LNCaP clone FGC (cell line): ENCODE measurements around the gene NCOA5.

ENCODE experiments used
- DNase-seq: peaks from one replicate; pipeline ENCODE4 v3.0.0-alpha.2; 2011; ENCODE audit warnings: low read depth
- H3K4me3 ChIP-seq: 2 replicates; pipeline ENCODE4 v1.5.1; 2011; ENCODE audit warnings: mild to moderate bottlenecking, low read depth, low read length, control low read depth
- TF ChIP-seq, protein P1 (sequence below): IDR thresholded peaks from 2 replicates; pipeline ENCODE4 v1.5.1; 2012; ENCODE audit warnings: mild to moderate bottlenecking; ENCODE audit not compliant: control insufficient read depth, insufficient read depth; ENCODE audit errors: extremely low read depth

Gene NCOA5

DNA sequence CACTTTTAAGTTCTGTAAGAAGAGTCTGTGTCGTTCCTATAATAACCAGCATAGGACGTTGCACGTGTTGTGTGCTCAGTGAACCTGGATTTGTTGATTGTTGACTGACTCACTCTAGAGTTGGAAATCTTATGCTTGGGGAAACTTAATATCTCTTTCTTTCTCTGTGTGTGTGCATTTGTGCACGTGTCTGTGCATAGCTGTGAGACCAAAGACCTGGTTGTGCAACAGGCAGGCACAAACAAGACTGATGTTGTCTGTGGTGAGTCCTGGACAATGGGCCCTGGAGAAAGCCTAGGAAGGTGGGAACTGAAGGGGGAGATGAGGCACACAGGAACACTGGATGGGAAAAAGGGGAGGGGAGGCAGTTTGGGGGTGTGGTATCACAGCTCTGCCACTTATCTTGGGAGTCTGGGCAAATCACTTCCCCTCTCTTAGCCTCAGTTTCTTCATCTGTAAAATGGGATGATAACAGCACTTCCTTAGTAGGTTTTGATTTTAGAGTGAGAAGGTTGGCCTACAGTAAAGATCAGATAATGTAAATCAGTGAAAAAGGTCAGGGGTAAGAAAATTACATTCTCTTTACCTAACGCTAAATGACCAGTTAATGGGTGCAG is 36.8 kb upstream of the NCOA5 start:
- TF ChIP-seq, protein P1, sequence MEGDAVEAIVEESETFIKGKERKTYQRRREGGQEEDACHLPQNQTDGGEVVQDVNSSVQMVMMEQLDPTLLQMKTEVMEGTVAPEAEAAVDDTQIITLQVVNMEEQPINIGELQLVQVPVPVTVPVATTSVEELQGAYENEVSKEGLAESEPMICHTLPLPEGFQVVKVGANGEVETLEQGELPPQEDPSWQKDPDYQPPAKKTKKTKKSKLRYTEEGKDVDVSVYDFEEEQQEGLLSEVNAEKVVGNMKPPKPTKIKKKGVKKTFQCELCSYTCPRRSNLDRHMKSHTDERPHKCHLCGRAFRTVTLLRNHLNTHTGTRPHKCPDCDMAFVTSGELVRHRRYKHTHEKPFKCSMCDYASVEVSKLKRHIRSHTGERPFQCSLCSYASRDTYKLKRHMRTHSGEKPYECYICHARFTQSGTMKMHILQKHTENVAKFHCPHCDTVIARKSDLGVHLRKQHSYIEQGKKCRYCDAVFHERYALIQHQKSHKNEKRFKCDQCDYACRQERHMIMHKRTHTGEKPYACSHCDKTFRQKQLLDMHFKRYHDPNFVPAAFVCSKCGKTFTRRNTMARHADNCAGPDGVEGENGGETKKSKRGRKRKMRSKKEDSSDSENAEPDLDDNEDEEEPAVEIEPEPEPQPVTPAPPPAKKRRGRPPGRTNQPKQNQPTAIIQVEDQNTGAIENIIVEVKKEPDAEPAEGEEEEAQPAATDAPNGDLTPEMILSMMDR = no peak
- H3K4me3 ChIP-seq = no peak overlapping the region
- no peak for DNase-seq

DNA sequence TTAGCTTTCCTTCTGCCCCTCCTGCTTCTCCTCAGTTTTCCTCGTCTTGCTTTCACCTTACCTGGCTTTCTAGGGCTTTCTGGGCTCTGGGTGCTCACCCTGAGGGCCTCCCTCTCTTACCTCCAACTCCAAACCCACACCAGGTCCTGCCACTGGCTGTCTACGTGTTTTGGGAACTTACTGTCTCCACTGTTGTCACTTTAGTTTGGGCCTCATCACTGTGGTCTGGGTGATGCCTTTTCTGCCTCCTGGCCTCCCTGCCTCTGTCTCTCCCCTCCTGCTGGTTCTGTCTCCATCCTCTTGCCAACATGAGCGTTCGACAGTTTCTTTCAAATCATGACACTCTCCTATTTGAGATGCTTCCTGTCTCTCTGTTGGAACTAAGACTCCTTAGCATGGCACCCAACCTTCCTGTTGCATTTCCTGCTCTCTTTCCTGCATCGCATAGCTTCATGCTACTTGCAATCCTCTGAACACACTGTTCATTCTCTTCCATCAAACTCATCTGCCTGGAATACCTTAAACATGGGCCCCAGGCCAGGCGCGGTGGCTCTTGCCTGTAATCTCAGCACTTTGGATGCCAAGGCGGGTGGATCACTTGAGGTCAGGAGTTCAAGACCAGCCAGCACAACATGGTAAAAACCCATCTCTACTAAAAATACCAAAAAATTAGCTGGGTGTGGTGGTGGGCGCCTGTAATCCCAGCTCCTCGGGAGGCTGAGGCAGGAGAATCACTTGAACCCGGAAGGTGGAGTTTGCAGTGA is 33.9 kb upstream of the NCOA5 start:
- H3K4me3 ChIP-seq = no peak overlapping the region
- DNase-seq = no peak
- TF ChIP-seq, protein P1 = no peak

DNA sequence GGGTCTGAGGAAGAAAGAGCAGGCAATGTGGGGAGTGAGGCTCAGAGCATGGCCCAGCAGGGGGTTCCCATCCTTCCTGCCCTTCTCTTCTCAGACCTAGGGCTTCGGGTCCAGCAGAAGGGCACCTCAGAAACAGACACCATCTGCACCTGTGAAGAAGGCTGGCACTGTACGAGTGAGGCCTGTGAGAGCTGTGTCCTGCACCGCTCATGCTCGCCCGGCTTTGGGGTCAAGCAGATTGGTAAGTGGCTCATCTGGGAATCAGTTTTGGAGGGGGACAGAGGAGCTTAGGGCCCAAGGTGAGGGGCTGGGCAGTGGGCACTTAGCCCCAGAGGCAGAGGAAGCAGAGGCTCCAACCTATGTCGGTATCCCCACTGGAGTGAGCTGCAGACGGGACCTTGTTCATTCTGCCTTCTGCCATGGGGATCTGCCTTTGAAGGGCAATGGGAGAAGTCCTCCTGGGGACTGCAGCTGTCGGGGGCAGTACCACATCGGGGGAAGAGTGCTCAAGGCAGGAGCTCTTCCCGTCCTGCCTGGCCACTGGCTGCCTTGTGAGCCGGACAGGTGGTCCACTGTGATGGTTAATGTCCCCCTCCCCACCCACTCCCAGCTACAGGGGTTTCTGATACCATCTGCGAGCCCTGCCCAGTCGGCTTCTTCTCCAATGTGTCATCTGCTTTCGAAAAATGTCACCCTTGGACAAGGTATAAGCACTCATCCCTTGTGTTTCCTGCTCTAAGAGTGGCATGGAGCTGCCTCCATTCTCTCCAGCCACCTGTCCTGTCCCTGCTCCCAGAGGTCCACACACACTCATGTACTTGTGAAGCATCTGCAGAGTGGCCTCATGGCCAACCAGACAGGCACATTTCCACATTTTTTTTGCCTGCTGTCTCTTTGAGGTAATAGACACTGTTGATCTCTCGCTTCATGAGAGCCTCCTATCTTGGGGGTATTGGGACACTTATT is 33.0 kb upstream of the NCOA5 start:
- no peak for DNase-seq

DNA sequence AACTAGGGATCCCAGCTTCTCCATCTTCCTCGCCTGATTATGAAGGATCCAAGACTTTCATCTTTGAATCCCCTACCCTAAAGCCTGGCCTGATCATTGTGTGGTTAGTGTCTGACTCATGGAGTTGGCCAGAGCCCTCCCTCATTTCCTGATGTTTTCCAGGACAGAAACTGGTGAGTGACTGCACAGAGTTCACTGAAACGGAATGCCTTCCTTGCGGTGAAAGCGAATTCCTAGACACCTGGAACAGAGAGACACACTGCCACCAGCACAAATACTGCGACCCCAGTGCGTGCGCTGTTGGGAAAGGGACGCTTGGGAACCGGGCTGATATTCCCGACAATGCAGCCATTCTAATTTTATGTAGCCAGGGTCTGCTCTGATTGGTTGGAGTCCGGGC is 32.3 kb upstream of the NCOA5 start:
- H3K4me3 ChIP-seq = no peak overlapping the region
- TF ChIP-seq, protein P1 = no peak
- no peak for DNase-seq

More for the DNA sequence above, 33.0 kb upstream of the NCOA5 start:
- H3K4me3 ChIP-seq = no peak overlapping the region
- TF ChIP-seq, protein P1 = no peak

DNA sequence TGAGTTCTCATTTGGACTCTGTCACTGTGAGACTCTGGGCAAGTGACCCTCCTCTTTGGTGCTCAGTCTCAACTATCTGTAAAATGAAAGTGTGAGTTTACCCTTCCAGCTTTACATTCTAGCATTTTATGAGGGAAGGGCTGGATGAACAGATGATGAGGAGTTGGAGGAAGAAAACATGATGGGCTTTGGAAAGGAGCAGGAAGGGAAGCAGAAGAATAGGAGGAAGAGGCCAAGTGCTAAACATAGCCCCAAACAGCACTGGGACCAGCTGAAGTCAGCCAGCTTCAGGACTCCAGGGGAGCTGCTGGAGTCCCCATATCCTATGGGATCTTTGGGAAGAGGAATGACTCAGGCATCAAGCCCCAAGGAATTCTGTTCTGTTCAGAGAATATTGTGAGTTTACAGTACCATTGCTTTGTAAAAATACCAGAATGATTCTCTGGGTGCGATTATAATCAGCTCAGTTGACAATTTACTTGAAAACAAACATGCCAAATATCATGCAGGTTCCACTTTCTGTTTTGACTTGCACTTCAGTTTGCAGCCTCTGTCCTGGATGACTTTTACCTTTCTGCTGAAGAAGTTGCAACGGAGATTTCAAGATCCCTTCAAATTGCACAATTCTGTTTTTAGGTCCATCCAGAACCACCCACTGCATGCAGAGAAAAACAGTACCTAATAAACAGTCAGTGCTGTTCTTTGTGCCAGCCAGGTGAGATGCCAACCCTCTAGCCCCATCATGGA is 31.6 kb upstream of the NCOA5 start:
- no peak for DNase-seq

DNA sequence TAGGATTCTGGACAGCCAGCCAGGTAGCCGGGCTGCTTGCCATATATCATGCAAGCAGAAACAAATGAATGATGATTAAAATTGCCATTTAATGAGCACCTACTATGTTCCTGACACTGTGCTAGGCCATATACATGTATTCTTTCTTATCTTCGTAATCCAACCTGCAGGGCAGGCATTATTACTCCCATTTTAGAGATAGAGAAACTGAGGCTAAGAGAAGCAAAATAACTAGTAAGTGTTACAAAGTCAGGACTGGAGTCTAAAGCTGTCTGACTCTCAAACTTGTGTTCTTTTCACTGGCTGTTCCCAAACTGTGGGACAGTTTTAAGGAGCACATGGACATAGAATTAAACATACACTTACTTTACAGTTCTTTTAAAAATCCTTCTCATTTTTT is 30.4 kb upstream of the NCOA5 start:
- TF ChIP-seq, protein P1 = no peak
- no peak overlapping the region for H3K4me3 ChIP-seq
- DNase-seq = no peak

More for the DNA sequence above, 31.6 kb upstream of the NCOA5 start:
- no peak overlapping the region for H3K4me3 ChIP-seq
- TF ChIP-seq, protein P1 = no peak
